HepG2 (cell line): ENCODE results near the gene MED22. TPM values are rescaled to one million over a fixed set of nuclear protein-coding genes. Genes with fewer than 3 reads are reported as not detected.

Source experiments
- ETV5 ChIP-seq: IDR thresholded peaks from 2 replicates; pipeline ENCODE4 v1.6.1; 2018; ENCODE audit warnings: missing biosample characterization, missing genetic modification reagents, inconsistent platforms, borderline replicate concordance
- FOXA3 ChIP-seq: IDR thresholded peaks from 2 replicates; pipeline ENCODE4 v1.6.1; 2016; ENCODE audit warnings: missing genetic modification reagents, missing compliant biosample characterization
- FOXK2 ChIP-seq: fragments of 450-650 bp; IDR thresholded peaks from 2 replicates; pipeline ENCODE4 v1.6.1; 2016
- HOXD1 ChIP-seq: sonication (generic); formaldehyde crosslinking; IDR thresholded peaks from 2 replicates; pipeline ENCODE4 v1.5.0; 2020; ENCODE audit warnings: missing genetic modification reagents
- KDM3A ChIP-seq: IDR thresholded peaks from 2 replicates; pipeline ENCODE4 v1.6.1; 2018; ENCODE audit warnings: low read depth, missing compliant biosample characterization
- SMYD3 ChIP-seq: sonication (generic); formaldehyde crosslinking; IDR thresholded peaks from 2 replicates; pipeline ENCODE4 v1.8.1; 2023; ENCODE audit warnings: mild to moderate bottlenecking, missing genetic modification reagents
- SNAPC2 ChIP-seq: sonication (generic); formaldehyde crosslinking; IDR thresholded peaks from 2 replicates; pipeline ENCODE4 v1.8.1; 2022; ENCODE audit warnings: mild to moderate bottlenecking, missing genetic modification reagents
- STAG1 ChIP-seq: sonication (generic); formaldehyde crosslinking; IDR thresholded peaks from 2 replicates; pipeline ENCODE4 v1.4.0; 2020; ENCODE audit warnings: missing genetic modification reagents
- ZFP41 ChIP-seq: sonication (generic); formaldehyde crosslinking; IDR thresholded peaks from 2 replicates; pipeline ENCODE4 v1.4.0; 2020; ENCODE audit warnings: mild to moderate bottlenecking, missing genetic modification reagents, borderline replicate concordance
- ZNF317 ChIP-seq: sonication (generic); formaldehyde crosslinking; IDR thresholded peaks from 2 replicates; pipeline ENCODE4 v1.5.0; 2020; ENCODE audit warnings: mild to moderate bottlenecking, missing genetic modification reagents
- ZNF557 ChIP-seq: sonication (generic); formaldehyde crosslinking; IDR thresholded peaks from 2 replicates; pipeline ENCODE4 v1.4.0; 2020; ENCODE audit warnings: missing genetic modification reagents
- ZNF782 ChIP-seq: sonication (generic); formaldehyde crosslinking; IDR thresholded peaks from 2 replicates; pipeline ENCODE4 v1.4.0; 2020; ENCODE audit warnings: missing genetic modification reagents, mild to moderate bottlenecking, borderline replicate concordance
- ZZZ3 ChIP-seq: sonication (generic); formaldehyde crosslinking; IDR thresholded peaks from 2 replicates; pipeline ENCODE4 v1.4.0; 2020; ENCODE audit warnings: missing genetic modification reagents, mild to moderate bottlenecking, borderline replicate concordance
- polyA plus RNA-seq, 8 experiments: library from polyadenylated mRNA; depleted of rRNA in 3 of 8; stranded (reverse) in 7 of 8; unstranded in 1 of 8; fragments of >200 nt; fragmentation: Illumina TruSeq in 4 of 8; extraction: Trizol in 4 of 8; gene quantifications; 2 replicates each; pipeline versions ENCODE4 v1.2.1 to v1.2.3, GENCODE V29; 2011 to 2016; ENCODE audit warnings: low read depth in 4 of 8, missing spikeins in 1 of 8, mixed read lengths in 1 of 8; ENCODE audit not compliant: insufficient read depth in 1 of 8
- total RNA-seq, 5 experiments: library from RNA; depleted of rRNA; stranded (reverse); fragments of >200 nt; fragmentation: Illumina TruSeq; extraction: Trizol; gene quantifications; 2 replicates each; pipeline ENCODE4 v1.2.3, GENCODE V29; 2016; ENCODE audit warnings: low read depth in 1 of 5
- TF ChIP-seq, protein P1 (sequence below), 2 experiments: fragments of 450-650 bp in 1 of 2; sonication (generic) in 1 of 2; formaldehyde crosslinking; IDR thresholded peaks; 2 replicates each; pipeline versions ENCODE4 v1.5.0 to v1.8.0; 2020 to 2022; ENCODE audit warnings: mild to moderate bottlenecking in 1 of 2, missing genetic modification reagents in 1 of 2
- TF ChIP-seq, protein P2 (sequence below): sonication (generic); formaldehyde crosslinking; IDR thresholded peaks from 2 replicates; pipeline ENCODE4 v1.4.0; 2020; ENCODE audit warnings: mild to moderate bottlenecking, missing genetic modification reagents
- TF ChIP-seq, protein P3 (sequence below): sonication (generic); formaldehyde crosslinking; IDR thresholded peaks from 2 replicates; pipeline ENCODE4 v1.4.0; 2020; ENCODE audit warnings: mild to moderate bottlenecking, missing genetic modification reagents
- TF ChIP-seq, protein P4 (sequence below), 2 experiments: IDR thresholded peaks; 2 replicates each; pipeline ENCODE4 v1.6.1; 2011 to 2012; ENCODE audit warnings: low read length in 2 of 2, borderline replicate concordance in 1 of 2, low read depth in 1 of 2, mild to moderate bottlenecking in 1 of 2, moderate library complexity in 1 of 2
- TF ChIP-seq, protein P5 (sequence below): IDR thresholded peaks from 2 replicates; pipeline ENCODE4 v1.6.1; 2016; ENCODE audit warnings: low read depth, borderline replicate concordance
- TF ChIP-seq, protein P6 (sequence below): sonication (generic); IDR thresholded peaks from 2 replicates; pipeline ENCODE4 v1.6.1; 2016; ENCODE audit warnings: low read depth, borderline replicate concordance

Gene MED22
- total and polyA plus RNA-seq, 2 of the 13 experiments (the other 11 are each of a cell fraction or from before 2014, with no cell fraction given): 15.8 to 22.1 TPM

DNA sequence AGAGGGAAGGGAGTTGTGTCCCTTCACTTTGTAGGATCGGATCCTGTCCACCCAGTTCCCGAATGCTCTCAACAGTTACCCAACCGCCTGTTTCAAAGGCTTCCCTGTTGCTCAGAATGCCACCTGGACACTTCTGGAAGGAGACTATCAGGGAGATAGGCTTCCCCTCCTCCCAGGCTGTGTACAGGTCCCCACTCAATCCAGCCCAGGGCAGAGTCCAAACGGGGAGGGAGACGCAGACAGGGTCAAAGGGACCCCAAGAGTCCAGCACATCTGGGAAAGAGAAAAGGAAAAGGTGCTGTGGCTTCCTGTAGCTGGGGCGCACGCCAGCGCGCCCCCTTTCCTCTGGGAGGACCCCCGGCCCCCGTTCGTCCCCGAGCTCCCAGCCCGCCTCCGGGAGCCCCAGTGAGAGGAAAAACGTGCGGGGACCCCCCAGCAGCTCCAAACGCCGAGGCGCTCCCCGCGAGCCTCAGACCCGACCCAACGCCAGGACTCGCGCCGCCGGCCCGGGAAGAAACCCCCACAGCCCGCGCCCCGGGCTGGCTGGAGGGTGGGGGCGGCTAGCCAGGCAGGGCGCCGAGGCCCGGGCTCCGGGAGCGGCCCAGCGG, 27.3 kb upstream of the MED22 start (continued):
- TF ChIP-seq SMYD3: no peak
- no peak for TF ChIP-seq KDM3A (CRISPR knock-in tag)
- TF ChIP-seq, protein P1, sequence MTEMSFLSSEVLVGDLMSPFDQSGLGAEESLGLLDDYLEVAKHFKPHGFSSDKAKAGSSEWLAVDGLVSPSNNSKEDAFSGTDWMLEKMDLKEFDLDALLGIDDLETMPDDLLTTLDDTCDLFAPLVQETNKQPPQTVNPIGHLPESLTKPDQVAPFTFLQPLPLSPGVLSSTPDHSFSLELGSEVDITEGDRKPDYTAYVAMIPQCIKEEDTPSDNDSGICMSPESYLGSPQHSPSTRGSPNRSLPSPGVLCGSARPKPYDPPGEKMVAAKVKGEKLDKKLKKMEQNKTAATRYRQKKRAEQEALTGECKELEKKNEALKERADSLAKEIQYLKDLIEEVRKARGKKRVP (CRISPR knock-in tag; IDR thresholded peaks at IDR 0.05): no peak
- TF ChIP-seq ZNF317 (CRISPR knock-in tag): no peak
- no peak for TF ChIP-seq ZZZ3 (CRISPR knock-in tag)
- TF ChIP-seq FOXA3 (CRISPR knock-in tag): no peak
- TF ChIP-seq ZFP41 (CRISPR knock-in tag): no peak
- TF ChIP-seq, protein P2, sequence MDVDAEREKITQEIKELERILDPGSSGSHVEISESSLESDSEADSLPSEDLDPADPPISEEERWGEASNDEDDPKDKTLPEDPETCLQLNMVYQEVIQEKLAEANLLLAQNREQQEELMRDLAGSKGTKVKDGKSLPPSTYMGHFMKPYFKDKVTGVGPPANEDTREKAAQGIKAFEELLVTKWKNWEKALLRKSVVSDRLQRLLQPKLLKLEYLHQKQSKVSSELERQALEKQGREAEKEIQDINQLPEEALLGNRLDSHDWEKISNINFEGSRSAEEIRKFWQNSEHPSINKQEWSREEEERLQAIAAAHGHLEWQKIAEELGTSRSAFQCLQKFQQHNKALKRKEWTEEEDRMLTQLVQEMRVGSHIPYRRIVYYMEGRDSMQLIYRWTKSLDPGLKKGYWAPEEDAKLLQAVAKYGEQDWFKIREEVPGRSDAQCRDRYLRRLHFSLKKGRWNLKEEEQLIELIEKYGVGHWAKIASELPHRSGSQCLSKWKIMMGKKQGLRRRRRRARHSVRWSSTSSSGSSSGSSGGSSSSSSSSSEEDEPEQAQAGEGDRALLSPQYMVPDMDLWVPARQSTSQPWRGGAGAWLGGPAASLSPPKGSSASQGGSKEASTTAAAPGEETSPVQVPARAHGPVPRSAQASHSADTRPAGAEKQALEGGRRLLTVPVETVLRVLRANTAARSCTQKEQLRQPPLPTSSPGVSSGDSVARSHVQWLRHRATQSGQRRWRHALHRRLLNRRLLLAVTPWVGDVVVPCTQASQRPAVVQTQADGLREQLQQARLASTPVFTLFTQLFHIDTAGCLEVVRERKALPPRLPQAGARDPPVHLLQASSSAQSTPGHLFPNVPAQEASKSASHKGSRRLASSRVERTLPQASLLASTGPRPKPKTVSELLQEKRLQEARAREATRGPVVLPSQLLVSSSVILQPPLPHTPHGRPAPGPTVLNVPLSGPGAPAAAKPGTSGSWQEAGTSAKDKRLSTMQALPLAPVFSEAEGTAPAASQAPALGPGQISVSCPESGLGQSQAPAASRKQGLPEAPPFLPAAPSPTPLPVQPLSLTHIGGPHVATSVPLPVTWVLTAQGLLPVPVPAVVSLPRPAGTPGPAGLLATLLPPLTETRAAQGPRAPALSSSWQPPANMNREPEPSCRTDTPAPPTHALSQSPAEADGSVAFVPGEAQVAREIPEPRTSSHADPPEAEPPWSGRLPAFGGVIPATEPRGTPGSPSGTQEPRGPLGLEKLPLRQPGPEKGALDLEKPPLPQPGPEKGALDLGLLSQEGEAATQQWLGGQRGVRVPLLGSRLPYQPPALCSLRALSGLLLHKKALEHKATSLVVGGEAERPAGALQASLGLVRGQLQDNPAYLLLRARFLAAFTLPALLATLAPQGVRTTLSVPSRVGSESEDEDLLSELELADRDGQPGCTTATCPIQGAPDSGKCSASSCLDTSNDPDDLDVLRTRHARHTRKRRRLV (CRISPR knock-in tag): no peak
- TF ChIP-seq ZNF782 (CRISPR knock-in tag): no peak
- no peak for TF ChIP-seq STAG1 (CRISPR knock-in tag)
- TF ChIP-seq, protein P3, sequence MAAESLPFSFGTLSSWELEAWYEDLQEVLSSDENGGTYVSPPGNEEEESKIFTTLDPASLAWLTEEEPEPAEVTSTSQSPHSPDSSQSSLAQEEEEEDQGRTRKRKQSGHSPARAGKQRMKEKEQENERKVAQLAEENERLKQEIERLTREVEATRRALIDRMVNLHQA (CRISPR knock-in tag): no peak
- 0 out of 2 replicates have a peak, but pooled peaks have one; percentile 34 for TF ChIP-seq HOXD1 (CRISPR knock-in tag)
- TF ChIP-seq FOXK2: no peak
- TF ChIP-seq ZNF557 (CRISPR knock-in tag): no peak
- TF ChIP-seq, protein P4, sequence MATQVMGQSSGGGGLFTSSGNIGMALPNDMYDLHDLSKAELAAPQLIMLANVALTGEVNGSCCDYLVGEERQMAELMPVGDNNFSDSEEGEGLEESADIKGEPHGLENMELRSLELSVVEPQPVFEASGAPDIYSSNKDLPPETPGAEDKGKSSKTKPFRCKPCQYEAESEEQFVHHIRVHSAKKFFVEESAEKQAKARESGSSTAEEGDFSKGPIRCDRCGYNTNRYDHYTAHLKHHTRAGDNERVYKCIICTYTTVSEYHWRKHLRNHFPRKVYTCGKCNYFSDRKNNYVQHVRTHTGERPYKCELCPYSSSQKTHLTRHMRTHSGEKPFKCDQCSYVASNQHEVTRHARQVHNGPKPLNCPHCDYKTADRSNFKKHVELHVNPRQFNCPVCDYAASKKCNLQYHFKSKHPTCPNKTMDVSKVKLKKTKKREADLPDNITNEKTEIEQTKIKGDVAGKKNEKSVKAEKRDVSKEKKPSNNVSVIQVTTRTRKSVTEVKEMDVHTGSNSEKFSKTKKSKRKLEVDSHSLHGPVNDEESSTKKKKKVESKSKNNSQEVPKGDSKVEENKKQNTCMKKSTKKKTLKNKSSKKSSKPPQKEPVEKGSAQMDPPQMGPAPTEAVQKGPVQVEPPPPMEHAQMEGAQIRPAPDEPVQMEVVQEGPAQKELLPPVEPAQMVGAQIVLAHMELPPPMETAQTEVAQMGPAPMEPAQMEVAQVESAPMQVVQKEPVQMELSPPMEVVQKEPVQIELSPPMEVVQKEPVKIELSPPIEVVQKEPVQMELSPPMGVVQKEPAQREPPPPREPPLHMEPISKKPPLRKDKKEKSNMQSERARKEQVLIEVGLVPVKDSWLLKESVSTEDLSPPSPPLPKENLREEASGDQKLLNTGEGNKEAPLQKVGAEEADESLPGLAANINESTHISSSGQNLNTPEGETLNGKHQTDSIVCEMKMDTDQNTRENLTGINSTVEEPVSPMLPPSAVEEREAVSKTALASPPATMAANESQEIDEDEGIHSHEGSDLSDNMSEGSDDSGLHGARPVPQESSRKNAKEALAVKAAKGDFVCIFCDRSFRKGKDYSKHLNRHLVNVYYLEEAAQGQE (IDR thresholded peaks at IDR 0.05; ENCODE audit: borderline replicate concordance in 1 of 2, low read depth in 1 of 2, low read length in 2 of 2): 0 out of 4 replicates have a peak, but pooled peaks of 1 of the 2 experiments have one; percentile 30
- TF ChIP-seq SNAPC2 (CRISPR knock-in tag): no peak
- TF ChIP-seq, protein P5, sequence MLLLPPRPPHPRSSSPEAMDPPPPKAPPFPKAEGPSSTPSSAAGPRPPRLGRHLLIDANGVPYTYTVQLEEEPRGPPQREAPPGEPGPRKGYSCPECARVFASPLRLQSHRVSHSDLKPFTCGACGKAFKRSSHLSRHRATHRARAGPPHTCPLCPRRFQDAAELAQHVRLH (CRISPR knock-in tag): no peak
- TF ChIP-seq, protein P6, sequence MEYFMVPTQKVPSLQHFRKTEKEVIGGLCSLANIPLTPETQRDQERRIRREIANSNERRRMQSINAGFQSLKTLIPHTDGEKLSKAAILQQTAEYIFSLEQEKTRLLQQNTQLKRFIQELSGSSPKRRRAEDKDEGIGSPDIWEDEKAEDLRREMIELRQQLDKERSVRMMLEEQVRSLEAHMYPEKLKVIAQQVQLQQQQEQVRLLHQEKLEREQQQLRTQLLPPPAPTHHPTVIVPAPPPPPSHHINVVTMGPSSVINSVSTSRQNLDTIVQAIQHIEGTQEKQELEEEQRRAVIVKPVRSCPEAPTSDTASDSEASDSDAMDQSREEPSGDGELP: peak; percentile 63; the same call in 1 of the 2 replicates
- TF ChIP-seq ETV5 (CRISPR knock-in tag): no peak
